ENCODE measurements around the gene AGBL3. TPM values are rescaled to one million over a fixed set of nuclear protein-coding genes. Genes with fewer than 3 reads are reported as not detected.

AGBL3 gene
- total RNA-seq, 4 donors from 2014 or later, result 0.69 to 2.8 (median 0.92) TPM

DNA sequence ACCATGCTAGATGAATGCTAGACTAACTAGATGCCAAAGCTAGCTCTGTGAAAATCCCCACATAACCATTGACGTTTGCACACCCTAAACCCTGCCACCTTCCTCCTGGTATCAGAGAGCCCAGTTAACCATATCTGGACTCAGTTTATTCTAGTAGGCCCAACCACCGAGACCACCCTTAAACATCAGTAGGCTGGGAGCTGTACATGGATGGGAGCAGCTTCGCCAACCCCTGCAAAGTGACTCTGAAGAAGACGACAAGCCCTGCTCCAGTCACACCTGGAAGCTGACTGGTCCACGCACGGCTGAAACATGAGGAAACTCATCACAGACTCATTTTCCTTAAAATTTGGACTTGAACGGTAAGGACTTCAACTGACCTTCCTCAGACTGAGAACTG lies 188.6 kb downstream of the AGBL3 start:
- no peak overlapping the region for H3K4me3 ChIP-seq (ENCODE audit: low read depth, poor library complexity, severe bottlenecking)
- intact Hi-C loops (cut with DNase I; ENCODE audit: low total_unique reads), result no loop called here
- DNase-seq (ENCODE audit: low spot score in 2 of 2), result peak in 1 of 2 donors; percentile 39
- 92 to 95% methylated on average over 7 of the region's 7 CpGs for WGBS, 2 donors
- TF ChIP-seq POLR2A (IDR thresholded peaks at IDR 0.05), result no peak
- TF ChIP-seq, protein P1, sequence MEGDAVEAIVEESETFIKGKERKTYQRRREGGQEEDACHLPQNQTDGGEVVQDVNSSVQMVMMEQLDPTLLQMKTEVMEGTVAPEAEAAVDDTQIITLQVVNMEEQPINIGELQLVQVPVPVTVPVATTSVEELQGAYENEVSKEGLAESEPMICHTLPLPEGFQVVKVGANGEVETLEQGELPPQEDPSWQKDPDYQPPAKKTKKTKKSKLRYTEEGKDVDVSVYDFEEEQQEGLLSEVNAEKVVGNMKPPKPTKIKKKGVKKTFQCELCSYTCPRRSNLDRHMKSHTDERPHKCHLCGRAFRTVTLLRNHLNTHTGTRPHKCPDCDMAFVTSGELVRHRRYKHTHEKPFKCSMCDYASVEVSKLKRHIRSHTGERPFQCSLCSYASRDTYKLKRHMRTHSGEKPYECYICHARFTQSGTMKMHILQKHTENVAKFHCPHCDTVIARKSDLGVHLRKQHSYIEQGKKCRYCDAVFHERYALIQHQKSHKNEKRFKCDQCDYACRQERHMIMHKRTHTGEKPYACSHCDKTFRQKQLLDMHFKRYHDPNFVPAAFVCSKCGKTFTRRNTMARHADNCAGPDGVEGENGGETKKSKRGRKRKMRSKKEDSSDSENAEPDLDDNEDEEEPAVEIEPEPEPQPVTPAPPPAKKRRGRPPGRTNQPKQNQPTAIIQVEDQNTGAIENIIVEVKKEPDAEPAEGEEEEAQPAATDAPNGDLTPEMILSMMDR (IDR thresholded peaks at IDR 0.05), result no peak

DNA sequence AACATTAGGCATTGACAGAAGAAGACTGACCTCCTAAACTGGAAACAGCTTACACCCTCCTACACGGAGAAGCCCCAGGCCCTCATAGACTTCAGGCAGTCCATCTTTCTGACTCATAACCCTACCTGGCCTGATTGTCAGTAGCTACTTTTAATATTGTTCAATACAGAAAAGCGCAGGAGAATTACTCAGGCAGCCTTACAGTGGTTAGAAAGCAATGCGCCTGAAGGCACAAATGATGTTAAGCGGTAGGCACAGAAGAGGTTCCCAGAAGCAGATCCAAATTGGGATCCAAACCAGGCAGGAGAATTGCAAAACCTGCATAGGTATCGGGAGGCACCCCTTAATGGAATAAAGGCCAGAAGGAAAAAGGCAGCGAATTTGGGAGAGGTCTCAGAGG lies 189.6 kb downstream of the AGBL3 start:
- DNase-seq (ENCODE audit: low spot score in 2 of 2), result no peak
- WGBS, 2 donors, result 42 to 45% methylated on average over 6 of the region's 6 CpGs
- intact Hi-C loops (cut with DNase I; ENCODE audit: low total_unique reads), result no loop called here
- no peak for TF ChIP-seq POLR2A (IDR thresholded peaks at IDR 0.05)
- TF ChIP-seq, protein P1 (IDR thresholded peaks at IDR 0.05), result no peak
- H3K4me3 ChIP-seq (ENCODE audit: low read depth, poor library complexity, severe bottlenecking), result no peak overlapping the region

DNA sequence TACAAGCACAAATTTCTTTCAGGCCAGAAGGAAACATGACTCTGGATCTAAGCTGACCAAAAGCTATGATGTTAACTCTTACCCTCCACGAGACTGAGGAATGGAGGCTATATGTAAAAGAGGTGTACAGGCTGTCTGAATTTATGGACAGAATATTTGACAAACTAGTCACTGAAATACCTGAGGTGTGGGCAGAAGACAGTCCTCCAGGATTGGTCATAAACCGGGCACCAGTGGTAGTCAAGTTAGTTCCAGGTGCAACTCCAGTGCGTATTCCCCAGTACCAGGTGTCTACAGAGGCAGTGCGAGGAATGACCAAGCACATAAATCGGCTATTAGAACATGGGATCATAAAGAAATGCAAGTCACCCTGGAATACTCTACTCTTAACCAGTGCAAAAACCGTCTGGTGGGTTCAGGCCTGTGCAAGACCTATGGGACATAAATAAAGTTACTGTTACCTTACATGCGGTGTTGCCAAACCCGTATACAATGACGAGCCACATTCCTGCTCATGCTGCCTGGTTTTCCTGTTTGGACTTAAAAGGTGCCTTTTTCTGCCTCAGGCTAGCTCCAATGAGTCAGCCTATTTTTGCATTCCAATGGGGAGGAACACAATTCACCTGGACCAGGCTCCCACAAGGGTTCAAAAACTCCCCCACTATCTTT lies 190.9 kb downstream of the AGBL3 start:
- TF ChIP-seq, protein P1 (IDR thresholded peaks at IDR 0.05), result no peak
- no peak for TF ChIP-seq POLR2A (IDR thresholded peaks at IDR 0.05)
- intact Hi-C loops (cut with DNase I; ENCODE audit: low total_unique reads), result no loop called here
- H3K4me3 ChIP-seq (ENCODE audit: low read depth, poor library complexity, severe bottlenecking), result no peak overlapping the region
- 66 to 72% methylated on average over 9 of the region's 9 CpGs for WGBS, 2 donors
- DNase-seq (ENCODE audit: low spot score in 2 of 2), result no peak

DNA sequence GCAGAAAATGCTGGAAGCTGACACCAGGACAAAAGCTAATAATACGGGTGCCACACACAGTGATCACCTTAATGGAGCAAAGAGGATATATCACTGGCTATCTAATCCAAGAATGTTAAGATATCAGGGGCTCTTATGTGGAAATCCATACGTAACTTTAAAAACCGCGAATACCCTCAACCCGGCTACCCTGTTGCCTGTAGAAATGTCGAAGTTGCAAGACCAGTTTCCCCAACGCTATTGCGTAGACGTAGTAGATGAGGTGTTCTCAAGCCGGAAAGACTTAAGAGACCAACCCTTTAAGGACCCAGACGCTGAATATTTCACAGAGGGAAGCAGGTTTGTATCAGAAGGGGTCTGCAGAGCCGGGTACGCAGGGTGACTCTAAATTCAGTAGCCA lies 192.1 kb downstream of the AGBL3 start:
- DNase-seq (ENCODE audit: low spot score in 2 of 2), result peak in 1 of 2 donors; percentile 65
- WGBS, 2 donors, result 88 to 93% methylated on average over 13 of the region's 13 CpGs
- TF ChIP-seq, protein P1 (IDR thresholded peaks at IDR 0.05), result no peak
- TF ChIP-seq POLR2A (IDR thresholded peaks at IDR 0.05), result no peak
- intact Hi-C loops (cut with DNase I; ENCODE audit: low total_unique reads), result no loop called here
- H3K4me3 ChIP-seq (ENCODE audit: low read depth, poor library complexity, severe bottlenecking), result no peak overlapping the region

DNA sequence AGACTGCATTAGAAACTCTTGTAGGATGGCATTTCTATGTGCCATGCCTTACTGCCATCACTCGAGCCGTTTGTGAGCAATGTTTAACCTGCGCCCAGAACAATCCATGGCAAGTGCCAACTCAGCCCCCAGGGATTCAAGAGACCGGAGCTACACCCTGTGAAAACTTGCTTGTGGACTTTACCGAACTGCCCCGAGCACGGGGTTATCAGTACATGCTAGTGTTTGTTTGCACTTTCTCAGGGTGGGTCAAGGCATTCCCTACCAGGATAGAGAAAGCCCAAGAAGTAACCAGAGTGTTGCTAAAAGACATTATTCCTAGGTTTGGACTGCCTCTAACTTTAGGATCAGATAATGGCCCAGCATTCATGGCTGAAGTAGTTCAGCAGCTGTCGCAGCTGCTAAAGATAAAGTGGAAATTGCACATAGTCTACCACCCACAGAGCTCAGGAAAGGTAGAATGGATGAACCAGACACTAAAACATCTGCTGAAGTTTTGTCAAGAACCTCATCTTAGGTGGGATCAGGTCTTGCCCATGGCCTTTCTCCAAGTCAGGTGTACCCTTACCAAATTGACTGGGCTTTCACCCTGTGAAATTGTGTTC lies 193.1 kb downstream of the AGBL3 start:
- H3K4me3 ChIP-seq (ENCODE audit: low read depth, poor library complexity, severe bottlenecking), result no peak overlapping the region
- DNase-seq (ENCODE audit: low spot score in 2 of 2), result peak in 1 of 2 donors; percentile 66
- TF ChIP-seq, protein P1 (IDR thresholded peaks at IDR 0.05), result no peak
- TF ChIP-seq POLR2A (IDR thresholded peaks at IDR 0.05), result no peak
- intact Hi-C loops (cut with DNase I; ENCODE audit: low total_unique reads), result no loop called here
- WGBS, 2 donors, result 94 to 97% methylated on average over 8 of the region's 8 CpGs
